Body of pancreas (tissue), 4 donors: ENCODE results near the gene SHLD1.
"Not testable (repeated sequence)": the region's sequence is repeated elsewhere in the genome, so short reads cannot be mapped to it uniquely, and the experiment has no call there.

Experiments
- CTCF ChIP-seq, 7 experiments: fragments of 450-650 bp in 4 of 7; fragments of 200-600 bp in 3 of 7; sonication (generic) in 3 of 7; IDR thresholded peaks; one replicate each; pipeline ENCODE4 v1.5.1; 2016 to 2019; ENCODE audit warnings: antibody characterized with exemption in 7 of 7
- POLR2A ChIP-seq, 3 donors: fragments of 450-650 bp; IDR thresholded peaks; one replicate each; pipeline ENCODE4 v1.6.1; 2016; ENCODE audit warnings: antibody characterized with exemption in 3 of 3, mild to moderate bottlenecking in 2 of 3

GRCh38 chr20:5749512-5749951 lies 669 bp upstream of the SHLD1 start:
- TF ChIP-seq CTCF, POLR2A (IDR thresholded peaks at IDR 0.05): not testable (repeated sequence)
